ENCODE results near the gene ADAMTSL3. TPM values are rescaled to one million over a fixed set of nuclear protein-coding genes. Genes with fewer than 3 reads are reported as not detected.

Gene ADAMTSL3
- total and polyA plus RNA-seq, 2 of the 8 experiments (the other 6 are each of a cell fraction or from before 2014, with no cell fraction given), result 0.35 to 1.4 TPM

- Histone ChIP-seq H2BK12ac (ENCODE audit: low read depth, low read length) (no peak overlapping the region), H4K8ac (ENCODE audit: extremely low read depth, insufficient read depth, low read length) (no peak overlapping the region; the same call in 1 of the 2 replicates), H2AFZ (ENCODE audit: low read length) (no peak overlapping the region), H3K4me1 (replicated peaks in 1 of 4; ENCODE audit: control insufficient read depth in 3 of 4, insufficient read depth in 4 of 4, low read length in 3 of 4) (no peaks in the 10 kb centered on the region), H2BK20ac (ENCODE audit: low read length) (no peak overlapping the region), H3K79me2 (ENCODE audit: control insufficient read depth in 1 of 2, insufficient read depth in 2 of 2, low read length in 2 of 2) (no peaks in the 10 kb centered on the region), H4K91ac (replicated peaks; ENCODE audit: insufficient read length, low read length) (no peak overlapping the region), H3K56ac (replicated peaks; ENCODE audit: insufficient read length, low read depth, low read length) (no peak overlapping the region), H3K36me3 (ENCODE audit: control insufficient read depth in 2 of 4, insufficient read depth in 4 of 4, low read length in 3 of 4) (no peaks in the 10 kb centered on the region), H3K9me3 (ENCODE audit: insufficient read depth in 2 of 2, low read depth in 1 of 2, low read length in 1 of 2) (no peaks in the 10 kb centered on the region), H3K4me3 (ENCODE audit: extremely low read depth in 1 of 4, insufficient read depth in 2 of 4, low read depth in 3 of 4, low read length in 4 of 4) (no peak overlapping the region), H3K4me2 (ENCODE audit: insufficient read depth in 1 of 2, low read depth in 2 of 2, low read length in 2 of 2) (no peak overlapping the region), H4K20me1 (replicated peaks in 1 of 2; ENCODE audit: control insufficient read depth in 1 of 2, insufficient read depth in 2 of 2, low read length in 2 of 2) (no peaks in the 10 kb centered on the region), H3K27ac (ENCODE audit: low read depth, low read length) (no peak overlapping the region), H2BK5ac (ENCODE audit: low read depth, low read length) (no peak overlapping the region), H3K9ac (replicated peaks in 1 of 4; ENCODE audit: extremely low read depth in 1 of 4, low read depth in 3 of 4, low read length in 3 of 4) (no peak overlapping the region), H2BK15ac (ENCODE audit: low read length) (no peak overlapping the region), H3K23me2 (ENCODE audit: low read depth, low read length) (peaks cover 2% of the 10 kb centered on the region), H2AK5ac (ENCODE audit: low read depth, low read length) (no peak overlapping the region; the same call in 1 of the 2 replicates), H3K18ac (ENCODE audit: extremely low read depth, low read length) (no peak overlapping the region), H4K5ac (ENCODE audit: insufficient read length, low read depth, low read length) (no peak overlapping the region), H3K4ac (replicated peaks; ENCODE audit: insufficient read length, low read depth, low read length) (no peak overlapping the region), H3K27me3 (replicated peaks in 1 of 4; ENCODE audit: control insufficient read depth in 3 of 4, extremely low read depth in 1 of 4, insufficient read depth in 3 of 4, low read length in 3 of 4) (no peaks in the 10 kb centered on the region), H3K14ac (ENCODE audit: insufficient read length) (no peak overlapping the region), H3K79me1 (ENCODE audit: low read depth, low read length) (no peaks in the 10 kb centered on the region), H2BK120ac (replicated peaks; ENCODE audit: low read depth, low read length) (no peak overlapping the region), H3K23ac (ENCODE audit: insufficient read length) (no peak overlapping the region)
- no peak for FAIRE-seq
- no peak for DNase-seq (ENCODE audit: low read depth in 1 of 2, low spot score in 2 of 2)
- TF ChIP-seq JUND (IDR thresholded peaks at IDR 0.05; ENCODE audit: low read length), result no peak
- TF ChIP-seq RXRA (IDR thresholded peaks at IDR 0.05; ENCODE audit: insufficient read depth, low read depth, low read length), result no peak
- no peak for TF ChIP-seq RAD21 (IDR thresholded peaks at IDR 0.05 in 1 of 2, conservative IDR thresholded peaks at IDR 0.05 in 1 of 2; ENCODE audit: low read depth in 2 of 2, low read length in 2 of 2)
- TF ChIP-seq RFX5 (IDR thresholded peaks at IDR 0.05; ENCODE audit: borderline replicate concordance, low read depth, low read length), result no peak
- no peak for TF ChIP-seq RNF2 (IDR thresholded peaks at IDR 0.05; ENCODE audit: borderline replicate concordance, low read depth, low read length, missing control alignments, poor library complexity, severe bottlenecking)
- no peak for TF ChIP-seq TAF1 (IDR thresholded peaks at IDR 0.05; ENCODE audit: low read depth, low read length)
- TF ChIP-seq ZNF274 (IDR thresholded peaks at IDR 0.05; ENCODE audit: borderline replicate concordance, extremely low read depth, low read length), result no peak
- TF ChIP-seq EZH2 (IDR thresholded peaks at IDR 0.05; ENCODE audit: low read depth, low read length, severe bottlenecking), result no peak
- ChIA-PET POLR2A (ENCODE audit: partially characterized antibody) (no interaction called here), CTCF (ENCODE audit: partially characterized antibody) (interaction anchor here (0.7 to 2.6 kb wide), 3 partner anchors 18 to 261 kb away, joined by 3 to 10 read pairs (median 3); no protein-coding TSS in a partner anchor)
Observed at GRCh38 chr15:84001655-84002054, 347.7 kb downstream of the ADAMTSL3 start.
